ENCODE results near the gene RPS19. TPM values are rescaled to one million over a fixed set of nuclear protein-coding genes. Genes with fewer than 3 reads are reported as not detected.

The RPS19 gene
- total and polyA plus RNA-seq, 7 donors, result 593 to 2,236 (median 962) TPM

GRCh38 chr19:41837981-41838708, 21.9 kb upstream of the RPS19 start:
- no peak for TF ChIP-seq CTCF (IDR thresholded peaks at IDR 0.05)
- no peaks in the 10 kb centered on the region for H3K36me3 ChIP-seq (ENCODE audit: insufficient read depth in 1 of 2, low read depth in 1 of 2)
- ATAC-seq (no peak), DNase-seq (no peak)
- no peak overlapping the region for H3K4me3 ChIP-seq
- 57 to 59% (median 58%) methylated on average over 13 of the region's 13 CpGs for WGBS, 3 donors
- no peak overlapping the region for H3K27ac ChIP-seq
- H3K27me3 ChIP-seq (ENCODE audit: insufficient read depth in 3 of 3, low read length in 2 of 3), result peaks cover 0 to 34% (median 10%) of the 10 kb centered on the region in 3 donors
- intact Hi-C loops (cut with DNase I), result no loop called here
- no peaks in the 10 kb centered on the region for H3K4me1 ChIP-seq
- no peaks in the 10 kb centered on the region for H3K9me3 ChIP-seq

GRCh38 chr19:41839211-41839610, 20.8 kb upstream of the RPS19 start:
- no peak for ATAC-seq
- Histone ChIP-seq H3K4me1 (no peaks in the 10 kb centered on the region), H3K36me3 (ENCODE audit: insufficient read depth in 1 of 2, low read depth in 1 of 2) (no peaks in the 10 kb centered on the region), H3K27ac (no peak overlapping the region), H3K27me3 (ENCODE audit: insufficient read depth in 3 of 3, low read length in 2 of 3) (peaks cover 0 to 28% (median 10%) of the 10 kb centered on the region in 3 donors), H3K9me3 (no peaks in the 10 kb centered on the region), H3K4me3 (no peak overlapping the region)
- intact Hi-C loops (cut with DNase I), result no loop called here
- 41 to 57% (median 45%) methylated on average over 2 of the region's 2 CpGs for WGBS, 3 donors
- TF ChIP-seq CTCF (IDR thresholded peaks at IDR 0.05), result no peak
- DNase-seq, result no peak

- DNase-seq (no peak), ATAC-seq (no peak)
- no peaks in the 10 kb centered on the region for H3K9me3 ChIP-seq
- H3K36me3 ChIP-seq (ENCODE audit: insufficient read depth in 1 of 2, low read depth in 1 of 2), result no peaks in the 10 kb centered on the region
- no peak overlapping the region for H3K4me3 ChIP-seq
- H3K27me3 ChIP-seq (ENCODE audit: insufficient read depth in 3 of 3, low read length in 2 of 3), result peaks cover 0 to 9% (median 2%) of the 10 kb centered on the region in 3 donors
- 59 to 65% (median 63%) methylated on average over 7 of the region's 7 CpGs for WGBS, 3 donors
- H3K27ac ChIP-seq, result no peak overlapping the region
- intact Hi-C loops (cut with DNase I), result no loop called here
- no peaks in the 10 kb centered on the region for H3K4me1 ChIP-seq
- TF ChIP-seq CTCF (IDR thresholded peaks at IDR 0.05), result no peak
These were observed 16.7 kb upstream of the RPS19 start for GRCh38 chr19:41843371-41843770.

- Histone ChIP-seq H3K9me3 (no peaks in the 10 kb centered on the region), H3K27ac (no peak within 1 kb of the TSS), H3K36me3 (ENCODE audit: insufficient read depth in 1 of 2, low read depth in 1 of 2) (no peaks in the 10 kb centered on the region), H3K4me1 (no peaks in the 10 kb centered on the region), H3K27me3 (ENCODE audit: insufficient read depth in 3 of 3, low read length in 2 of 3) (peaks cover 0 to 9% (median 2%) of the 10 kb centered on the region in 3 donors), H3K4me3 (no peak within 1 kb of the TSS)
- intact Hi-C loops (cut with DNase I), result no loop called here
- DNase-seq, result no peak
- no peak for TF ChIP-seq CTCF (IDR thresholded peaks at IDR 0.05)
- ATAC-seq, result no peak
- 79 to 82% (median 79%) methylated on average over 27 to 30 of the region's 30 CpGs for WGBS, 3 donors
These were observed 15.5 kb upstream of the RPS19 start, which contains the start of gene LYPD4 for GRCh38 chr19:41844601-41845000. TSS of gene LYPD4 (minus strand) at chr19:41844683. CDS start at chr19:41839285, 5,398 bp downstream.

- no peak for ATAC-seq
- WGBS, 3 donors, result 91 to 96% (median 93%) methylated on average over 3 of the region's 3 CpGs
- DNase-seq, result no peak
- Histone ChIP-seq H3K36me3 (ENCODE audit: insufficient read depth in 1 of 2, low read depth in 1 of 2) (no peaks in the 10 kb centered on the region), H3K4me3 (no peak within 1 kb of the TSS), H3K4me1 (no peaks in the 10 kb centered on the region), H3K27ac (no peak within 1 kb of the TSS), H3K9me3 (no peaks in the 10 kb centered on the region), H3K27me3 (ENCODE audit: insufficient read depth in 3 of 3, low read length in 2 of 3) (peaks cover 0 to 9% (median 2%) of the 10 kb centered on the region in 3 donors)
- no peak for TF ChIP-seq CTCF (IDR thresholded peaks at IDR 0.05)
- intact Hi-C loops (cut with DNase I), result no loop called here
These were observed 15.2 kb upstream of the RPS19 start, which contains the start of gene DMRTC2 for GRCh38 chr19:41845001-41845050. TSS of gene DMRTC2 (plus strand) at chr19:41845042. CDS start at chr19:41847429, 2,387 bp downstream.
